GM19025 (cell line): ENCODE results near the gene B4GALT1.
"Not testable (repeated sequence)": the region's sequence is repeated elsewhere in the genome, so short reads cannot be mapped to it uniquely, and the experiment has no call there.

Experiments used
- ATAC-seq: cut with Tn5 transposase; IDR thresholded peaks from one replicate; pipeline ENCODE4 v1.9.1; 2021; ENCODE audit warnings: mild to moderate bottlenecking, low read depth, moderate library complexity; ENCODE audit not compliant: unreplicated experiment

The B4GALT1 gene

DNA sequence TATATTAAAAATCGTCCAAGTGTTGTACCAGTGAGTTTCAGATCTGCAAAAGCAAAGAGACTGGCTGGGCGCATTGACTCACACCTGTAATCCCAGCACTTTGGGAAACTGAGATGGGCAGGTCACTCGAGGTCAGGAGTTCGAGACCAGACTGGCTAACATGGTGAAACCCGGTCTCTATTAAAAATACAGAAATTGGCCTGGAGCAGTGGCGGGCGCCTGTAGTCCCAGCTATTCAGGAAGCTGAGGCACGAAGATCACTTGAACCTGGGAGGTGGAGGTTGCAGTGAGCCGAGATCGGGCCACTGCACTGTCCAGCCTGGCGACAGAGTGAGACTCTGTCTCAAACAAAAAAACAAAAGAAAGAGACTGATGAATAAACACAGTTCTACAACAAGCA is 18.3 kb upstream of the B4GALT1 start:
- no peak for ATAC-seq

- ATAC-seq: no peak
Measured at GRCh38 chr9:33184963-33185362, 17.8 kb upstream of the B4GALT1 start.

DNA sequence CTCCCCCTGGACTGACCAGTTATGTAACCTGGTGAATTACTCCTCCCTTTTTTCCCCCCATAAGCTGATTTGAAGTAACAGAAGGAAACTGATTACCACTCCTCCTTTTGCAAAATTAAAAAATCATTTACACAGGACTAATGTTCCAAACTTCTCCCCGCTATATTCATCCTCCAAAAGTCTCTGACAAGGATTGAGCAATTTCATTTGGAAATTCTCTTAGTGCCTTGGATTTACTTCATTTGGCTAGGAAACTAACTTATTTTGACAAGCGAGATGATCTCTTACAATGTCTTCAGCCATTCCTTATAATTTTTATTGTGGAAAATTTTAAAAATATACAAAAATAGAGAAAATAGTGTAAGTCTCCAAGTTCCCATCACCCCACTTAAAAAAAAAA is 15.4 kb upstream of the B4GALT1 start:
- no peak for ATAC-seq

DNA sequence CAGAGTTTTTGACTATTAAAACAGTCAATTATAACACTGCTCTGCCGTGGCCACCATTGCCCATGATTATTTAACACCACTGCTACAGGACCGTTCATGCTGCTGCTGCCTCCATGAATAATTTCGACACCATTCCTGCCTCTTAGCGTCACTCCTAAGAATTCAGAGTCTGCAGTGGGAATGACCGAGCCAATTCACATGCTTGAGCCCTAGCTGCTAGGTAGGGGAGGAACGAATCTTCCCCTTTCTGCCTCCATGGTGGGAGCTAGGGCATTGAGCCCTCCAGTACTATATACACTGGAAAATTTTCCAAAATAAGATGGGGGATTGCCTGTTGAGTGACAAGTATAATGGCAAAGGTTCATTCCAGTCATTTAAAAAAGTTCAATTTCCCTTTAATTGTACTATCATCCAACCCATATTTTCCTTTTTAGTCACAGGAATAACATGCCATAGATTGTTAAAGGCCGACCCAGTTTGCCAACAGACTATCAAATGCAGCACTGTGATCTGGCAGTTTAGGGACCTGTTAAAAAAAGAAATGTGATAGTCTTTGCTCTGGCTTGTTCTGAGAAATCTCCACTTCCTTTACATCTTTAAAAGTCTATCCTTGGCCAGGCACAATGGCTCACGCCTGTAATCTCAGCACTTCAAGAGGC is 13.5 kb upstream of the B4GALT1 start:
- ATAC-seq: no peak

GRCh38 chr9:33178972-33179697 is 12.0 kb upstream of the B4GALT1 start:
- no peak for ATAC-seq

GRCh38 chr9:33177639-33178038 is 10.5 kb upstream of the B4GALT1 start:
- peak; percentile 83 for ATAC-seq

GRCh38 chr9:33177086-33177485 is 9.9 kb upstream of the B4GALT1 start:
- no peak for ATAC-seq

DNA sequence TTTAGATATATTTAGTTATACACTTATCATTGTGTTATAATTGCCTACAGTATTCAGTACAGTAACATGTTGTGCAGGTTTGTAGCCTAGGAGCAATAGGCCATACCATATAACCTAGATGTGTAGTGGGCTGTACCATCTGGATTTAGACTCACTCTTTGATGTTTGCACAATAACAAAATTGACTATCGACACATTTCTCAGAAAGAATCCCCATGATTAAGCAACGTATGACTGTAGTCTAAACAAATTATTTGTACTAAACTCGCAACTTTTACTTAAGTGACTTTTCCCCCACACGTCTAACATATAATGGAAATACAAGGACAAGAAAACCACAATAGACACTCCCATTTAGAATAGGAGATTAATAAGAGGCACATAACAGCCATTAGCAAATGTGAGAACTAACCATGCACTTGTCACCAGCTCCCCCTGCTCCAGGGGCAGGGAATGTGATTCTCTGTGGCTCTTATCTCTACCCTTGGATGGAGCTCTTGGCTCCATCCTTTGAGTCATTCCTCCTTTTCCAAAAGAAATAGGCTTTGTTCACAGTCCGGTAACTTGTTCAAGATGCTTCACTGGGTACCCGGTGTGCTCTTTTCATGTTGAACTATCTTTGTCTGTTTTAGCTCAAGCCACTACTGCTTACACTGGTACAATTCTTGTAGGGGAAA is 8.7 kb upstream of the B4GALT1 start:
- no peak for ATAC-seq

DNA sequence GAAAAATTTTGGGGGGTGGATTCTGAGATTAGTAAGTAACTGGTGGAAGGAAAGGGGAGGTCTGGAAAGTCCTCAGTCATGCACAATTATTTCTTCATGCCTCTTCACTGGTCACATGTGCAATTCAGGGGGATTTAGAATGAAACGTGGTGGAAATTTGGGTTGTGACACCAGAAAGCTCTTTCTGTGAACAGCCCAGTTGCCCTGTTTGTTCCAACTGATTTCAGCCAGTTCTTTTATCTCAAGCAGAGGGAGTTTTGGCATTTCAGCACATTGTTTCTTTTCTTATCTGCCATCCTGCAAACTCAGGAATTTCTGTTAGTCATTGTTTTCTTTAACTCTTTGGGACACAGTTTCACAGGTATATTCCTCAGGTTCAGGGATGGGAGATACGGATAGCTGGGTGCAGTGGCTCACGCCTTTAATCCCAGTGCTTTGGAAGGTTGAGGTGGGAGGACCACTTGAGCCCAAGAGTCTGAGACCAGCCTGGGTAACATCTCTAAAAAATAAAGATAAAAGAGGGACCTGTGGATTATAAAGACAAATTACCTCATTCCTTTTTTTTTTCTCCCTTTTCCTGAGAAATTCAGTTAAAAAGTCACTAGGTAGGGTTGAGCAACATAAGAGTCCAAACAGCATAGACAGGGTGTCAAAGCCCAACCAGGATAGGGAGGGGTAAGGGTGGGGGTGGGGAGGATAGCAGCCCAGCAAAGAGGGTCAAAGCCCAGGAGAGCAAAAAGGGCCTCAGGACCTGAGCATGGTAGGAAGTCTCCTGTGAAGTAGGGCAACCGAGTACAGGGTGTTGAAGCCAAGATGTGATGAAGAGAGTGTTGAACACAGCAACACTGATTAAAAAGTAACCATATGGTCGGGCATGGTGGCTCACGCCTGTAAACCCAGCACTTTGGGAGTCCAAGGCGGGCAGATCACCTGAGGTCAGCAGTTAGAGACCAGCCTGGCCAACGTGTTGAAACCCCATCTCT is 5.4 kb upstream of the B4GALT1 start:
- ATAC-seq: no peak

DNA sequence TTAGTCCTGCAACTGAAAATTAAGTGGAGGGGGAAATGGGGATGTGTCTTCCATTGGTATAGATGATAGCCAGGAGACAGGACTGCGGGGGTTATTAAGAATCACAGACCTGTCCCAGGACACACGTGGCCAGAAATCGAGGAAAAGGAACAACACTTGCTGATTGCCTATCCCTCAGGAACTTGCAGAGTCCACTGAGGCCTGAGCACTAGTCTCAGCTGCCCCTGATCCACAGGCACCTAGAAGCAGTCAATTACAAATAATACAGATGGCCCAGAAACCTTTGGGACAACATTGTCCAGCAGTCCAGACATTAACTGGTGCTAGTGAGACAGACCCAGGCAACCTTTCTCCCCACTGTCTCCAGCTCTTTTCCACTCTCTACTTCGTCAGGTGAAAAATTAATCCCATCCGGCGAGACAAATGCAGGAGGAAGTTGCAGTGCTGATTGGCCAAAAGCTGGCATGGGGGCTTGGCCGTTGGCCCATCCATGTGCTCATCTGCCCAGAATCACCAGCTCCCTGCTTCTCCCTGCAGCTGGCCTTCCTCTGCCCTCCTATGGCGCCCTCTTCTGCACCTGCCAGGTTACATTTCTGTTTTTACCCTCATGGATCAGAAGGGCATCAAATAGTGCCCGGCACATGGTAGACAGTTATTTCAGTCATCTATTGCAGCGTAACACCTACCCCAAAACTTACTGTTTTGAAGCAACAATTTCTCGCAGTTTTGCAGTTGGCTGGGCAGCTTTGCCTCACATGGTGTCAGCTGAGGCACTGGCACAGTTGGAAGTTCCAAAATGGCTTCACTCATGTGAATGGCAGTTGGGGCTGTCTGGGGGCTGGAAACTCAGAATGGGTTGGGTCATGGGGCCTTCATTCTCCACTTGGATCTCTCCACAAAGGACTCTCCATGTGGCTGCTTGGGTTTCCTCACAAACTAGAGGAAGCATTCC is 3.6 kb upstream of the B4GALT1 start:
- ATAC-seq: no peak

DNA sequence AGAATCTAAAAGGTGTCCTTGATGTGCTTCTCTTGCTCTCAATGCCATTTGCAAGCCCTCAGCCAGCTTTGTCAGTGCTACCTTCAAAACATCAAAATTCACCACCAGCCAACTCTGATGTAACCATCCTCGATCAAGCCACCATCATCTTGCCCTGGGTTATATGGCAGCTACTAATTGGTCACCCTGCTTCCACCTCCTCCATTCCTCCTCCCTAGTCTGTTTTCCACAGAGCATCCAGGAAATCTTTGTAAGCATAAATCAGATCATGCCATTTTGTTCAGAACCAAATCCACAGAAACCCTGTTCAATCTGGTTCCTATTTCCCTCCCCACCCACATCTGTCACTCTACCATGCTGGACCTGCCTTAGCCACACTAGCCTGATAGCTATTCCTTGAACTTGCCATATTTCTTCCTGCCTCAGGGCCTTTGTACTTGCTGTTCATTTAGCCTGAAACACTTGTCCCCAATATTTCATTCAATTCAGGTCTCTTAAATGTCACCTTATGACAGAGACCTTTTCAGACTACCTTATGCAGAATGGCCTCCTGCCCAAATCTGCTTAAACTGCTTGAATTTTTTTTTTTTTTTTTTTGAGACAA is 1.9 kb upstream of the B4GALT1 start:
- ATAC-seq: no peak

GRCh38 chr9:33167972-33168461 is 881 bp upstream of the B4GALT1 start:
- no peak for ATAC-seq

DNA sequence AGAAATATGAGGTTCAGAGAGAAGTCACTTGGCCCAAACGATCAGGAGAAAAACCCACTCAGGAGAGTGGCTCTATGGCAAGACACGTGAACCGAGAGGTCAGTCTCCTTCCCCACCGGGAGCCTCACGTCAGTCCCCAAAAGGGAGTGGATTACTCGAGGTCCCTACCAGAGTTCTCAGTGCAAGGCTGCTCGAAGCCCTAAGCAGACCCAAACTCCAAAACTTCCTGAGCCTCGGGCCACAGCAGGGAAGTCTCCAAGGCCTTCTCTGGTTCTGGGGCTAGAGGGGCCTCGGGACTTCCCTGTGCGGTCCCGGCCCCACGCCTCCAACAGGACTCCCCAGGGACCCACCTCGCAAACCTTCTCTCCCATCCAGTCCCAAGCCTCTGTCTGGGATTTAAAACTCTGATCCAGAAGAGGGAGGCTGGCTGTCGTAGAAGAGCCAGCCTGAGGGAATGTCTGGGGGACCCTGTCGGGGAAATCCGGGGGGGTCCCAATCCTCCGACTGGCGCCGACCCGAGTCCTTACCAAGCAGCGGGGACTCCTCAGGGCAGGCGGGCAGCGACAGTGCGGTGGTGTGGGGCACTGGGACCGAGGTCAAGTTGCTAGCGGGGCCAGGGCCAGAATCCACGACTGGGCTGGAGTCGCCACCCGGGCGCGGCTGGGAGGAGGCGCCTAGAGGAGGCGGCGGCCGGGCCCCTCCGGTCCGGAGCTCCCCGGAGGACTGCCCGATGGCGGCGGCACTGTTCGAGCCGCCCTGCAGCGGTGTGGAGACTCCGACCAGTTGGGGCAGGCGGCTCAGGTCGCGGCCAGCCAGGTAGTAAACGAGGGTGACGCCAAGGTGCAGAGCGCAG is 679 bp downstream of the B4GALT1 start:
- peak; percentile 6 for ATAC-seq

GRCh38 chr9:33165263-33166151 is 1.6 kb downstream of the B4GALT1 start:
- peak; percentile 19 for ATAC-seq

DNA sequence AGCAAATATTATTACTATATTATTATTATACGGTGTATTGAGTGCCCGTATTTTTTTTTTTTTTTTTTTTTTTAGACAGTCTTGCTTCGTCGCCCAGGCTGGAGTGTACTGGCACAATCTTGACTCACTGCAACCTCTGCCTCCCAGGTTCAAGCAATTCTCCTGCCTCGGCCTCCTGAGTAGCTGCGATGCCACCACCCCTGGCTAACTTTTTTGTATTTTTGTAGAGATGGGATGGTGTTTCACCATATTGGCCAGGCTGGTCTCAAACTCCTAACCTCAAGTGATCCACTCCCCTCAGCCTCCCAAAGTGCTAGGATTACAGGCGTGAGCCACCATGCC is 2.2 kb downstream of the B4GALT1 start:
- not testable (repeated sequence) for ATAC-seq

DNA sequence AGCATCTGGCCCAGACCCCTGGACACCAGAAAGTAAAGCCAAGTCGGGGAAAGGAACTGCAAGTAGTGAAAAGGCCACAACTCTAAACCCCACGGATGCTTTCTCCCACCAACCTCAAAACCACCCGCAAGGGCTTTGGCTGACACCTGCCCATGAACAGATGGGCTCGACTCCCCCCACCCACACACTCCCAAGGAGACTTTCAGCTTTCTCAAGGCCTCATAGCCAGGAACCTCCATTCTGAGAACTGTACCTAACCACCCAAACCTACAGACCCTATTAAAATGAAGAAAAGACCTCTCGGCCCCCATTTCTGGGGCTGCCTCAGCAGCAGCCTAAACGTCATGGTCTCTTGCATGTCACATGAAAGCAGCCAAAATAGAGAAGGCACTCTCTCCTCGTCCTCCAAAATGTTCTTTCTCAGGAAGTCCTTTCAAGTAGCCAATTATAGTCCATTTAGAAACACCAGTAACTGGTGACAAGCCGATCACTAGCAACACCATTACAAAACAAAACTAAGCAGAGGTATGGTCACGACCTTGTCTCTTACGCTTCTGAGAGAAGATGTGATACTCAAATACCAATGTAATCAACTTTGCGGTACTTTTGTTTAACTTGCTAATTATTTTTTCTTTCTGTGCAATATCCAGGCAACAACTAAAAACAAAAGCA is 2.9 kb downstream of the B4GALT1 start:
- ATAC-seq: peak; percentile 13
